ENCODE results near the gene MSMB. TPM values are rescaled to one million over a fixed set of nuclear protein-coding genes. Genes with fewer than 3 reads are reported as not detected.
"Not testable (repeated sequence)": the region's sequence is repeated elsewhere in the genome, so short reads cannot be mapped to it uniquely, and the experiment has no call there.

MSMB gene
- total RNA-seq, 1 donor from 2014 or later = not detected

DNA sequence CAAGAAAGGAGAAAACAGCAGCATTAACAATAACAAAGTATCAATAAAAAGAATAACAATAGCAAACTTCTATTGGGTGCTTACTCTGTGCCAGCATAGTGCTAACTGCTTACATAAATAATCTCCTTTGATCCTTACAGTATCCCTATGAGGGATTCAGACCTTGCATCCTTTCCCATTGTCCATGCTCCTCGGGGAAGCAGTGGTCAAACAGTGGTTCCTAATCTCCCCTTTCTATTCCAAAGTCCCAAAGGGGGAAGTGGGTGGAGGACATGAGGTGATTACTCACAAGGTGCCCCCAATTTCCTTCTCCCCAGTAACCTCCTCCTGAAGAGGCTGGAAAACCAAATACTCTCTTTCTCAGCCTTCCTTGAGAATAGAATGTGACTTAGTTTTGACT is 22.0 kb upstream of the MSMB start:
- no peak for DNase-seq (ENCODE audit: low spot score)
- Mint-ChIP-seq H3K36me3 (ENCODE audit: low read depth) (peaks cover 2% of the 10 kb centered on the region), H3K9me3 (ENCODE audit: low read depth) (no peaks in the 10 kb centered on the region), H3K4me3 (ENCODE audit: unreplicated experiment) (no peak overlapping the region), H3K27me3 (ENCODE audit: low read depth) (no peaks in the 10 kb centered on the region), H3K27ac (ENCODE audit: unreplicated experiment) (no peak overlapping the region), H3K4me1 (ENCODE audit: low read depth) (no peaks in the 10 kb centered on the region)
- TF ChIP-seq, protein P1, sequence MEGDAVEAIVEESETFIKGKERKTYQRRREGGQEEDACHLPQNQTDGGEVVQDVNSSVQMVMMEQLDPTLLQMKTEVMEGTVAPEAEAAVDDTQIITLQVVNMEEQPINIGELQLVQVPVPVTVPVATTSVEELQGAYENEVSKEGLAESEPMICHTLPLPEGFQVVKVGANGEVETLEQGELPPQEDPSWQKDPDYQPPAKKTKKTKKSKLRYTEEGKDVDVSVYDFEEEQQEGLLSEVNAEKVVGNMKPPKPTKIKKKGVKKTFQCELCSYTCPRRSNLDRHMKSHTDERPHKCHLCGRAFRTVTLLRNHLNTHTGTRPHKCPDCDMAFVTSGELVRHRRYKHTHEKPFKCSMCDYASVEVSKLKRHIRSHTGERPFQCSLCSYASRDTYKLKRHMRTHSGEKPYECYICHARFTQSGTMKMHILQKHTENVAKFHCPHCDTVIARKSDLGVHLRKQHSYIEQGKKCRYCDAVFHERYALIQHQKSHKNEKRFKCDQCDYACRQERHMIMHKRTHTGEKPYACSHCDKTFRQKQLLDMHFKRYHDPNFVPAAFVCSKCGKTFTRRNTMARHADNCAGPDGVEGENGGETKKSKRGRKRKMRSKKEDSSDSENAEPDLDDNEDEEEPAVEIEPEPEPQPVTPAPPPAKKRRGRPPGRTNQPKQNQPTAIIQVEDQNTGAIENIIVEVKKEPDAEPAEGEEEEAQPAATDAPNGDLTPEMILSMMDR (IDR thresholded peaks at IDR 0.05) = no peak

DNA sequence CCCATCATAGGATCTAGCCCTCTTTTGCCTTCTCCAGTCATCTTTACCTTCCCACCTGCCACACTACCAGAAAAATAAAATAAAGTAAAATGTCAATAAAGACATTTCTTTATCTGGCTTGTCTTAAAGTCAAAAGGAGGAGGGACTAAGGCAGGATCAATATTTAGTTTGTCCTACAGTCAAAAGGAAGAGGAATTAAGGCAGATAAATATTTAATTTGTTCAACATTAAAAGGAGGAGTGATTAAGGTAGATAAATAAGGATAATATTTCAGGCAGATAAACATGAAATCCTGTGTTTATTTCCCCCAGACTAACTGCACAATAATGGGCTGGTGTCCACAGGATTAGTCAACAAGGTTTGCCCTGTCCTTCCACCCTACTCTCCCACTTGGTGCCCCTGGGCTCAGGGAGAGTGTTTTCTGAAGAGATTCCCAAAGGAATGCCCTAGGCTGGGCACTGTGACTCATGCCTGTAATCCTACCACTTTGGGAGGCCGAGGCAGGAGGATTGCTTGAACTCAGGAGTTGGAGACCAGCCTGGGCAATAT is 18.3 kb upstream of the MSMB start:
- Mint-ChIP-seq H3K4me1 (ENCODE audit: low read depth) (no peaks in the 10 kb centered on the region), H3K4me3 (ENCODE audit: unreplicated experiment) (no peak overlapping the region), H3K36me3 (ENCODE audit: low read depth) (no peaks in the 10 kb centered on the region), H3K9me3 (ENCODE audit: low read depth) (no peaks in the 10 kb centered on the region), H3K27ac (ENCODE audit: unreplicated experiment) (no peak overlapping the region), H3K27me3 (ENCODE audit: low read depth) (no peaks in the 10 kb centered on the region)
- TF ChIP-seq, protein P1 (IDR thresholded peaks at IDR 0.05) = no peak
- DNase-seq (ENCODE audit: low spot score) = no peak

DNA sequence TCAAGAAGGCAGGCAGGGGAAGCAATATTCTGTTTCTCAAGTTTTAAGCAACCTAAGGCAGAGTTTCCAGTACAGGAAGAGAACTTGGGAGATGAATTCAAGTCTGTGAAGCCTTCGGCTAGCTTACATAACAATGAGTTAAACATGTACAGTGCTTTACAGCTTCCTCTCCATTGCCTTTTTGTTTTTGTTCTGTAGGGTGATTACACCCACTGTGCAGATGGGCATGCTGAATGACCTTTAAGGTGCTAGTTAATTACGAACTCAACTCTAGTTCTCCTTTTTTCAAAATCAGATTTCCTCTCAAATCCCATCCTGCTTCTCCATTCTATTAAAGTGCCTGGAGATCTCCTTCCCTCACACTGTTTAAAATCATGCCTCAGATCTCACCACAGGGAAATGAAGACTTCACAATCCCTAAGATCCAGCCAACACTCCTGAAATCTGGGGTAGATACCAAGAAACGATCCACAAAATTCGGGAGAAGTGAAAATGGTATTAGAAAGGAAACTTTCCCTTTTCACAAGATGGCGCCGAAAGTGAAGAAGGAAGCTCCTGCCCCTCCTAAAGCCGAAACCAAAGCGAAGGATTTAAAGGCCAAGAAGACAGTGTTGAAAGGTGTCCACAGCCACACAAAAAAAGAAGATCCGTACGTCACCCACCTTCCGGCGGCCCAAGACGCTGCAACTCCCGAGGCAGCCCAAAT is 16.8 kb upstream of the MSMB start:
- no peak for DNase-seq (ENCODE audit: low spot score)
- no peaks in the 10 kb centered on the region for H3K4me1 Mint-ChIP-seq (ENCODE audit: low read depth)
- no peak overlapping the region for H3K4me3 Mint-ChIP-seq (ENCODE audit: unreplicated experiment)
- no peak overlapping the region for H3K27ac Mint-ChIP-seq (ENCODE audit: unreplicated experiment)
- H3K27me3 Mint-ChIP-seq (ENCODE audit: low read depth) = no peaks in the 10 kb centered on the region
- H3K9me3 Mint-ChIP-seq (ENCODE audit: low read depth) = no peaks in the 10 kb centered on the region
- H3K36me3 Mint-ChIP-seq (ENCODE audit: low read depth) = no peaks in the 10 kb centered on the region
- TF ChIP-seq, protein P1 (IDR thresholded peaks at IDR 0.05) = no peak

DNA sequence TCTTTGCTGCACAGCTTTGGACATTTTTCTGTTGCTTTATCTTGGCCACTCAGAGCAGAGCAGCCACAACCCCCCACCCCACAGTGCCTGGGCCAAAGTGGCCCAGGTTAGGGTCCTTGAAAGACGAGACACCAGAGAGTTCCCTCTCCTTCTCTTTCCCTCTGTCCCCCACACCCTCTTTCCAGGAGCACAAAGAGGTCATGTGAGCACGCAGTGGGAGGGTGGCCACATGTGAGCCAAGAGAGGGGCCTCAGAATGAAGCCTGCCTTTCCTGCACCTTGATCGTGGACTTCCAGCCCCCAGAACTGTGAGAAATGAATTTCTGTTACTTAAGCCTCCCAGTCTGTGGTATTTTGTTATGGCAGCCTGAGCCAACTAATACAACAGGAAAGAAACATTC is 14.6 kb upstream of the MSMB start:
- H3K27ac Mint-ChIP-seq (ENCODE audit: unreplicated experiment) = no peak overlapping the region
- no peaks in the 10 kb centered on the region for H3K27me3 Mint-ChIP-seq (ENCODE audit: low read depth)
- no peaks in the 10 kb centered on the region for H3K36me3 Mint-ChIP-seq (ENCODE audit: low read depth)
- no peaks in the 10 kb centered on the region for H3K4me1 Mint-ChIP-seq (ENCODE audit: low read depth)
- no peak overlapping the region for H3K4me3 Mint-ChIP-seq (ENCODE audit: unreplicated experiment)
- TF ChIP-seq, protein P1 (IDR thresholded peaks at IDR 0.05) = no peak
- peaks cover 8% of the 10 kb centered on the region for H3K9me3 Mint-ChIP-seq (ENCODE audit: low read depth)
- no peak for DNase-seq (ENCODE audit: low spot score)

DNA sequence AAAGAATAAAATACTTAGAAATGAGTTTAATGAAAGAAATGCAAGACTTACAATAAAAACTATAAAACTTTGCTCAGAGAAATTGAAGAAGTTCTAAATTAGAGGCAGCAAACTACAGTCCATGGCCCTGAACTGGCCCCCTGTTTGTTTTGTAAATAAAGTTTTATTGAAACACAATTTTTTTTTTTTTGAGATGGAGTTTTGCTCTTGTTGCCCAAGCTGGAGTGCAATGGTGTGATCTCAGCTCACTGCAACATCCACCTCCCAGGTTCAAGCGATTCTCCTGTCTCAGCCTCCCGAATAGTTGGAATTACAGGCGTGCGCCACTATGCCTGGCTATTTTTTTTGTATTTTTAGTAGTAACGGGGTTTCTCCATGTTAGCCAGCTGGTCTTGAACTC is 11.9 kb upstream of the MSMB start:
- not testable (repeated sequence) for DNase-seq (ENCODE audit: low spot score); H3K27ac Mint-ChIP-seq (ENCODE audit: unreplicated experiment); H3K9me3 Mint-ChIP-seq (ENCODE audit: low read depth); H3K4me3 Mint-ChIP-seq (ENCODE audit: unreplicated experiment); H3K27me3 Mint-ChIP-seq (ENCODE audit: low read depth); H3K4me1 Mint-ChIP-seq (ENCODE audit: low read depth); H3K36me3 Mint-ChIP-seq (ENCODE audit: low read depth)

DNA sequence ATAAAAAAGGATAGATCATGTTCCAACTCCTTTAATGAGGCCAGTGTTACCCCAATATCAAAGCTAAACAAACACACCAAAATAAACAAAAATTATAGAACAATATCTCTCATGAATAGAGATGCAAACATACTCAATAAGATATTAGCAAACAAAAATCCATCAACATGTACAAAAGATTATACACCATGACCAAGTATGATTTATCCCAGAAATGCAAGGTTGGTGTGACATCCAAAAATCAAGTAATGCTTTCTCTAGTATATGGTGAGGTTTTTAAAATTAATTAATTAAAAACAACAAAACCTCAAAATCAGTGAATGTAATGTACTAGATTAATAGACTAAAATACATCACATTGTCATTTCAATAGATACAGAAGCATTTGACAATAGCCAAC is 11.0 kb upstream of the MSMB start:
- H3K36me3 Mint-ChIP-seq (ENCODE audit: low read depth) = no peaks in the 10 kb centered on the region
- peaks cover 5% of the 10 kb centered on the region for H3K27me3 Mint-ChIP-seq (ENCODE audit: low read depth)
- peaks cover 8% of the 10 kb centered on the region for H3K9me3 Mint-ChIP-seq (ENCODE audit: low read depth)
- no peak overlapping the region for H3K27ac Mint-ChIP-seq (ENCODE audit: unreplicated experiment)
- no peaks in the 10 kb centered on the region for H3K4me1 Mint-ChIP-seq (ENCODE audit: low read depth)
- TF ChIP-seq, protein P1 (IDR thresholded peaks at IDR 0.05) = no peak
- no peak for DNase-seq (ENCODE audit: low spot score)
- H3K4me3 Mint-ChIP-seq (ENCODE audit: unreplicated experiment) = no peak overlapping the region
